H1 (cell line): ENCODE data around the gene PLXDC2. TPM values are rescaled to one million over a fixed set of nuclear protein-coding genes. Genes with fewer than 3 reads are reported as not detected.

Source experiments
- CTCF ChIA-PET: fragments of 300-600 bp; sonication (Branson Sonifier 250); formaldehyde crosslinking; loops from one replicate; lab custom pipeline; 2021; ENCODE audit not compliant: partially characterized antibody; lab: Charles Lee
- POLR2A ChIA-PET: fragments of 300-600 bp; sonication (Branson Sonifier 250); formaldehyde crosslinking; loops from one replicate; lab custom pipeline; 2021; ENCODE audit warnings: inconsistent platforms; ENCODE audit not compliant: partially characterized antibody; lab: Charles Lee
- DNase-seq, 2 experiments: peaks; one replicate each; pipeline versions ENCODE4 v3.0.0 to v3.0.0-alpha.2; 2010 to 2022; ENCODE audit warnings: low spot score in 2 of 2, low read depth in 1 of 2, mixed read lengths in 1 of 2
- FAIRE-seq: peaks from 2 replicates; lab custom pipeline; 2011; peaks lifted over from hg19 to GRCh38; lab: Jason Lieb, UNC
- H2AFZ ChIP-seq: 2 replicates; pipeline ENCODE4 v1.8.1; 2012; ENCODE audit warnings: low read length, inconsistent platforms
- H2AK5ac ChIP-seq: 2 replicates; pipeline ENCODE4 v1.6.1; 2013; ENCODE audit warnings: low read depth, low read length
- H2BK120ac ChIP-seq: replicated peaks from 2 replicates; pipeline ENCODE3; 2013; ENCODE audit warnings: low read depth, low read length, inconsistent platforms
- H2BK12ac ChIP-seq: 2 replicates; pipeline ENCODE4 v1.6.1; 2013; ENCODE audit warnings: low read depth, low read length
- H2BK15ac ChIP-seq: 2 replicates; pipeline ENCODE4 v1.6.1; 2013; ENCODE audit warnings: low read length
- H2BK20ac ChIP-seq: 2 replicates; pipeline ENCODE4 v1.6.1; 2013; ENCODE audit warnings: low read length
- H2BK5ac ChIP-seq: 2 replicates; pipeline ENCODE4 v1.6.1; 2013; ENCODE audit warnings: low read depth, low read length
- H3K14ac ChIP-seq: 2 replicates; pipeline ENCODE4 v1.6.1; 2013; ENCODE audit warnings: inconsistent platforms; ENCODE audit not compliant: insufficient read length
- H3K18ac ChIP-seq: 2 replicates; pipeline ENCODE4 v1.6.1; 2013; ENCODE audit warnings: low read length; ENCODE audit errors: extremely low read depth
- H3K23ac ChIP-seq: 2 replicates; pipeline ENCODE4 v1.6.1; 2013; ENCODE audit warnings: inconsistent platforms; ENCODE audit not compliant: insufficient read length
- H3K23me2 ChIP-seq: 2 replicates; pipeline ENCODE4 v1.6.1; 2013; ENCODE audit warnings: low read depth, low read length
- H3K27ac ChIP-seq: 2 replicates; pipeline ENCODE4 v1.6.1; 2011; ENCODE audit warnings: low read depth, low read length, inconsistent platforms
- H3K27me3 ChIP-seq, 4 experiments: replicated peaks in 1 of 4; 1 replicate in 1 of 4; 2 replicates in 3 of 4; pipeline versions ENCODE4 v1.6.1 to v1.8.1; 2011 to 2013; ENCODE audit warnings: low read length in 3 of 4, mild to moderate bottlenecking in 3 of 4, inconsistent platforms in 2 of 4, mixed read lengths in 2 of 4, moderate library complexity in 1 of 4; ENCODE audit not compliant: control insufficient read depth in 3 of 4, insufficient read depth in 3 of 4; ENCODE audit errors: extremely low read depth in 1 of 4
- H3K36me3 ChIP-seq, 4 experiments: 2 replicates each; pipeline versions ENCODE4 v1.6.1 to v1.8.1; 2011 to 2013; ENCODE audit warnings: mild to moderate bottlenecking in 4 of 4, low read length in 3 of 4, moderate library complexity in 2 of 4, control low read depth in 1 of 4, inconsistent platforms in 1 of 4; ENCODE audit not compliant: insufficient read depth in 4 of 4, control insufficient read depth in 2 of 4
- H3K4ac ChIP-seq: replicated peaks from 2 replicates; pipeline ENCODE3; 2013; ENCODE audit warnings: low read length, low read depth, mixed read lengths, inconsistent platforms; ENCODE audit not compliant: insufficient read length
- H3K4me1 ChIP-seq, 4 experiments: replicated peaks in 1 of 4; 1 replicate in 1 of 4; 2 replicates in 3 of 4; pipeline versions ENCODE4 v1.6.1 to v1.8.1; 2011 to 2013; ENCODE audit warnings: low read length in 3 of 4, inconsistent platforms in 2 of 4, mixed read lengths in 1 of 4; ENCODE audit not compliant: insufficient read depth in 4 of 4, control insufficient read depth in 3 of 4
- H3K4me2 ChIP-seq, 2 experiments: 2 replicates each; pipeline versions ENCODE4 v1.6.1 to v1.8.1; 2011 to 2013; ENCODE audit warnings: low read depth in 2 of 2, low read length in 2 of 2, control low read depth in 1 of 2, inconsistent platforms in 1 of 2, mild to moderate bottlenecking in 1 of 2; ENCODE audit not compliant: insufficient read depth in 1 of 2
- H3K4me3 ChIP-seq, 4 experiments: fragments of 200-600, 300-600 bp in 1 of 4; sonication (generic), shearing (Covaris generic), sonication (Bioruptor Twin) in 1 of 4; 2 replicates each; pipeline versions ENCODE4 v1.5.1 to v1.8.1; 2011 to 2016; ENCODE audit warnings: low read length in 4 of 4, low read depth in 3 of 4, control low read depth in 2 of 4, inconsistent platforms in 2 of 4, mild to moderate bottlenecking in 2 of 4, mixed read lengths in 1 of 4, moderate library complexity in 1 of 4; ENCODE audit not compliant: insufficient read depth in 2 of 4; ENCODE audit errors: extremely low read depth in 1 of 4
- H3K56ac ChIP-seq: replicated peaks from 2 replicates; pipeline ENCODE3; 2013; ENCODE audit warnings: low read depth, mild to moderate bottlenecking, mixed read lengths, low read length, inconsistent platforms; ENCODE audit not compliant: insufficient read length
- H3K79me1 ChIP-seq: 2 replicates; pipeline ENCODE4 v1.6.1; 2013; ENCODE audit warnings: low read depth, low read length, control low read depth
- H3K79me2 ChIP-seq, 2 experiments: 2 replicates each; pipeline versions ENCODE4 v1.6.1 to v1.8.1; 2012 to 2013; ENCODE audit warnings: low read length in 2 of 2, mild to moderate bottlenecking in 2 of 2, inconsistent platforms in 1 of 2; ENCODE audit not compliant: insufficient read depth in 2 of 2, control insufficient read depth in 1 of 2
- H3K9ac ChIP-seq, 4 experiments: replicated peaks in 1 of 4; 1 replicate in 1 of 4; 2 replicates in 3 of 4; pipeline versions ENCODE4 v1.6.1 to v1.8.1; 2011 to 2013; ENCODE audit warnings: low read depth in 3 of 4, low read length in 3 of 4, control low read depth in 2 of 4, mild to moderate bottlenecking in 2 of 4, moderate library complexity in 2 of 4, inconsistent platforms in 1 of 4; ENCODE audit errors: extremely low read depth in 1 of 4
- H3K9me3 ChIP-seq, 2 experiments: 2 replicates each; pipeline versions ENCODE4 v1.6.1 to v1.8.1; 2012 to 2013; ENCODE audit warnings: mild to moderate bottlenecking in 2 of 2, moderate library complexity in 2 of 2, control low read depth in 1 of 2, inconsistent platforms in 1 of 2, low read depth in 1 of 2, low read length in 1 of 2, mixed read lengths in 1 of 2; ENCODE audit not compliant: insufficient read depth in 2 of 2
- H4K20me1 ChIP-seq, 2 experiments: replicated peaks in 1 of 2; 2 replicates each; pipeline versions ENCODE3 to v1.8.1; 2011 to 2013; ENCODE audit warnings: inconsistent platforms in 2 of 2, low read length in 2 of 2, mild to moderate bottlenecking in 1 of 2; ENCODE audit not compliant: insufficient read depth in 2 of 2, control insufficient read depth in 1 of 2
- H4K5ac ChIP-seq: 2 replicates; pipeline ENCODE4 v1.6.1; 2013; ENCODE audit warnings: low read length, low read depth, mixed read lengths, inconsistent platforms; ENCODE audit not compliant: insufficient read length
- H4K8ac ChIP-seq: 2 replicates; pipeline ENCODE4 v1.8.0; 2013; ENCODE audit warnings: mild to moderate bottlenecking, moderate library complexity, low read length, inconsistent platforms; ENCODE audit not compliant: insufficient read depth; ENCODE audit errors: extremely low read depth
- H4K91ac ChIP-seq: replicated peaks from 2 replicates; pipeline ENCODE3; 2013; ENCODE audit warnings: low read length, mixed read lengths, inconsistent platforms; ENCODE audit not compliant: insufficient read length
- CBX8 ChIP-seq: fragments of 300-800, 300-1000 bp; sonication (generic); IDR thresholded peaks from 2 replicates; pipeline ENCODE4 v1.7.1; 2016; ENCODE audit warnings: low read depth, low read length, borderline replicate concordance
- CHD1 ChIP-seq: IDR thresholded peaks from 2 replicates; pipeline ENCODE4 v1.6.1; 2012; ENCODE audit warnings: low read depth, low read length, improper control_type of control experiment
- CHD2 ChIP-seq: IDR thresholded peaks from 2 replicates; pipeline ENCODE4 v1.6.1; 2012; ENCODE audit warnings: low read length, improper control_type of control experiment
- EP300 ChIP-seq, 2 experiments: IDR thresholded peaks; 1 replicate in 1 of 2; 2 replicates in 1 of 2; pipeline ENCODE4 v1.6.1; 2011 to 2012; ENCODE audit warnings: low read depth in 2 of 2, low read length in 2 of 2, mild to moderate bottlenecking in 2 of 2, borderline replicate concordance in 1 of 2, inconsistent platforms in 1 of 2, moderate library complexity in 1 of 2
- HDAC6 ChIP-seq: IDR thresholded peaks from one replicate; pipeline ENCODE4 v1.7.1; 2012; ENCODE audit warnings: low read depth, mild to moderate bottlenecking, inconsistent platforms, low read length, moderate library complexity
- KDM1A ChIP-seq: fragments of 200-600, 300-600 bp; sonication (generic); IDR thresholded peaks from 2 replicates; pipeline ENCODE4 v1.7.1; 2016; ENCODE audit warnings: mild to moderate bottlenecking, low read length, borderline replicate concordance
- POLR2A ChIP-seq, 2 experiments: IDR thresholded peaks; 1 replicate in 1 of 2; 2 replicates in 1 of 2; pipeline ENCODE4 v1.6.1; 2011; ENCODE audit warnings: low read depth in 2 of 2, low read length in 2 of 2, mild to moderate bottlenecking in 2 of 2; ENCODE audit errors: control extremely low read depth in 1 of 2
- RNF2 ChIP-seq: fragments of 200-900, 300-1000 bp; sonication (generic); IDR thresholded peaks from 2 replicates; pipeline ENCODE4 v1.7.1; 2016; ENCODE audit warnings: borderline replicate concordance, low read depth, mild to moderate bottlenecking, antibody characterized with exemption, low read length; ENCODE audit not compliant: poor library complexity, severe bottlenecking; ENCODE audit errors: missing control alignments
- SP4 ChIP-seq: IDR thresholded peaks from 2 replicates; pipeline ENCODE4 v1.6.1; 2012; ENCODE audit warnings: low read length, inconsistent platforms
- TAF1 ChIP-seq: IDR thresholded peaks from 2 replicates; pipeline ENCODE4 v1.6.1; 2011; ENCODE audit warnings: mild to moderate bottlenecking, low read depth, low read length
- TCF12 ChIP-seq: IDR thresholded peaks from 2 replicates; pipeline ENCODE4 v1.6.1; 2011; ENCODE audit warnings: low read depth, mild to moderate bottlenecking, low read length
- WGBS, 2 experiments: shearing (Covaris generic) in 1 of 2; methylation state at CpG; one replicate each; pipeline versions ENCODE4 v1.1.6 to v1.1.7; 2013 to 2015; ENCODE audit warnings: low lambda C conversion rate in 2 of 2, mixed read lengths in 2 of 2, inconsistent platforms in 1 of 2, low coverage in 1 of 2, missing lambda C conversion rate in 1 of 2; ENCODE audit not compliant: insufficient replicate concordance in 2 of 2, insufficient coverage in 1 of 2, insufficient read length in 1 of 2; ENCODE audit errors: extremely low coverage in 1 of 2, missing lambda C conversion rate in 1 of 2; 5-methylcytosine and 5-hydroxymethylcytosine counted together
- polyA plus RNA-seq, 7 experiments: library from polyadenylated mRNA; depleted of rRNA in 3 of 7; stranded (reverse) in 5 of 7; unstranded in 2 of 7; fragments of >200 nt in 5 of 7; fragments of 200-250 nt in 2 of 7; gene quantifications; 1 replicate in 5 of 7; 2 replicates in 1 of 7; 4 replicates in 1 of 7; pipeline versions ENCODE4 v1.2.1 to v1.2.3, GENCODE V29; 2011 to 2013; ENCODE audit warnings: missing spikeins in 2 of 7, mixed read lengths in 2 of 7
- total RNA-seq: library from RNA; stranded (reverse); fragmentation: NEBNext Ultra II Directional; extraction: Animal tissue kit (Norgen Biotek cat#: 25700); gene quantifications from 2 replicates; pipeline ENCODE4 v1.2.1, GENCODE V29; 2021

PLXDC2 gene
- total and polyA plus RNA-seq, 2 of the 8 experiments (the other 6 are each of a cell fraction or from before 2014, with no cell fraction given), result 23.0 to 40.5 TPM

- no peak overlapping the region for H2AK5ac ChIP-seq
- H4K8ac ChIP-seq, result no peak overlapping the region
- H2AFZ ChIP-seq, result no peak overlapping the region
- H3K4ac ChIP-seq, result no peak overlapping the region
- no peaks in the 10 kb centered on the region for H3K79me2 ChIP-seq
- H3K56ac ChIP-seq, result no peak overlapping the region
- H4K5ac ChIP-seq, result no peak overlapping the region
- H3K79me1 ChIP-seq, result no peaks in the 10 kb centered on the region; the same call in 1 of the 2 replicates
- H2BK15ac ChIP-seq, result no peak overlapping the region
- no peak overlapping the region for H2BK5ac ChIP-seq
- no peak overlapping the region for H3K4me3 ChIP-seq
- H2BK12ac ChIP-seq, result no peak overlapping the region
- ChIA-PET CTCF (interaction anchor here (0.7 to 1.5 kb wide), 3 partner anchors 8 to 599 kb away, joined by 3 to 4 read pairs (median 3); no protein-coding TSS in a partner anchor), POLR2A (no interaction called here)
- no peak overlapping the region for H2BK120ac ChIP-seq
- H2BK20ac ChIP-seq, result no peak overlapping the region
- DNase-seq, result no peak
- H3K23ac ChIP-seq, result no peak overlapping the region
- no peak overlapping the region for H3K27ac ChIP-seq
- no peak overlapping the region for H3K14ac ChIP-seq
- 92% methylated on average over 2 of the region's 2 CpGs; no CpG with 5 or more reads in 1 of the 2 experiments for WGBS, 2 experiments
- no peaks in the 10 kb centered on the region for H3K23me2 ChIP-seq
- no peaks in the 10 kb centered on the region for H3K9me3 ChIP-seq
- no peaks in the 10 kb centered on the region for H3K27me3 ChIP-seq
- peaks cover 0 to 2% (median under 1%) of the 10 kb centered on the region in 4 experiments; a peak in 1 of 7 replicates for H3K4me1 ChIP-seq
- H4K20me1 ChIP-seq, result no peaks in the 10 kb centered on the region
- H3K18ac ChIP-seq, result no peak overlapping the region
- no peak for FAIRE-seq
- no peak overlapping the region for H4K91ac ChIP-seq
- H3K4me2 ChIP-seq, result no peak overlapping the region
- no peaks in the 10 kb centered on the region; a peak in 1 of 8 replicates for H3K36me3 ChIP-seq
- H3K9ac ChIP-seq, result no peak overlapping the region
- TF ChIP-seq CHD1 (no peak), TAF1 (no peak), HDAC6 (no peak), CBX8 (no peak), SP4 (no peak), TCF12 (no peak), POLR2A (IDR thresholded peaks at IDR 0.05; ENCODE audit: control extremely low read depth in 1 of 2, low read depth in 2 of 2, low read length in 2 of 2) (no peak), CHD2 (no peak), RNF2 (no peak), EP300 (IDR thresholded peaks at IDR 0.05; ENCODE audit: borderline replicate concordance in 1 of 2, low read depth in 2 of 2, low read length in 2 of 2) (no peak), KDM1A (no peak)
These were observed 354.4 kb downstream of the PLXDC2 start for GRCh38 chr10:20170661-20171060.
